Cardiac fibroblast (primary cell): ENCODE results near the gene NOXA1.

Source experiments
- DNase-seq, 2 donors: peaks; one replicate each; pipeline versions ENCODE4 v3.0.0 to v3.0.0-alpha.2; 2010; ENCODE audit warnings: low read depth in 2 of 2
- H3K4me3 ChIP-seq, 2 donors: replicated peaks in 1 of 2; 1 replicate in 1 of 2; 2 replicates in 1 of 2; pipeline ENCODE4 v1.5.1; 2011; ENCODE audit warnings: low read depth in 2 of 2, low read length in 2 of 2, mild to moderate bottlenecking in 2 of 2, moderate library complexity in 1 of 2
- TF ChIP-seq, protein P1 (sequence below): IDR thresholded peaks from one replicate; pipeline ENCODE4 v1.5.1; 2011; ENCODE audit warnings: low read depth, mild to moderate bottlenecking, low read length, inconsistent platforms

Gene NOXA1

DNA sequence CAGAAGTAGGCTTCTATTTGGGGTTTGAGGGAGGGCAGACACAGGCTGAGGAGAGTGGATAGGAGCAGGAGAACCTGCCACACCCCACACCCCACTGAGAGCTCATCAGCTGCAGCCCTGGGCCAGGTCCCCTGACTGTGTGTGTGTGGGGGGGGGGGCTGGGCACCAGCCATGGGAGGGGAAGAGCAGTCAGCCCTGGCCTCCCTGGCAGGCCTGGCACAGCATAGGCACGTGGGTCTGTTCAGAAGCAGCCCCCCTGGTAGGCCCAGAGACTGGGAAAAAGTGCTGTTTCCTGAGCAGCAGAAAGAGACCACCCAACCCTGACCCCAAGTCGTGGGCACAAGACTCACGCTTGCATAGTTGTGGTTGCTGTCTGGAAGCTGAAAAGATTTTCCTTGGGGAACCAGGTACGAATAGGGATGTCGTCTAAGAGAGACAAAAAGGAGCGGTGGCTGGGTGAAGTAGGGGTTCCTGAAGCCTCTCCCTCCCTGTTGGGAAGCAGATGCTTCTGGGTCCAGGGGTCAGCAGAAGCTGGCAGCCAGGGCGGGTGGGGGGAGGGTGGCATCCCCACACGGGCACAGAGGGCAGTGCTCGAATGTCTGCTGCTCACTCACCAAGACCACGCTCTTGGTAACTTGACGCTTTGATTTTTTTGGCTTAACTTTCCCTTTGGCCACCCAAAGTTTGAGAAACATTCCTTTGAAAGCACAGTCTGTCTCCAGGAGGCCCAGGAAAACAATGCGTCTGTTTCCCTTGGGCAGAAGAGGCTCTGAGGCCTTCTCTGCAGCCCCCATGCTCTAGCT is 33.1 kb downstream of the NOXA1 start:
- TF ChIP-seq, protein P1, sequence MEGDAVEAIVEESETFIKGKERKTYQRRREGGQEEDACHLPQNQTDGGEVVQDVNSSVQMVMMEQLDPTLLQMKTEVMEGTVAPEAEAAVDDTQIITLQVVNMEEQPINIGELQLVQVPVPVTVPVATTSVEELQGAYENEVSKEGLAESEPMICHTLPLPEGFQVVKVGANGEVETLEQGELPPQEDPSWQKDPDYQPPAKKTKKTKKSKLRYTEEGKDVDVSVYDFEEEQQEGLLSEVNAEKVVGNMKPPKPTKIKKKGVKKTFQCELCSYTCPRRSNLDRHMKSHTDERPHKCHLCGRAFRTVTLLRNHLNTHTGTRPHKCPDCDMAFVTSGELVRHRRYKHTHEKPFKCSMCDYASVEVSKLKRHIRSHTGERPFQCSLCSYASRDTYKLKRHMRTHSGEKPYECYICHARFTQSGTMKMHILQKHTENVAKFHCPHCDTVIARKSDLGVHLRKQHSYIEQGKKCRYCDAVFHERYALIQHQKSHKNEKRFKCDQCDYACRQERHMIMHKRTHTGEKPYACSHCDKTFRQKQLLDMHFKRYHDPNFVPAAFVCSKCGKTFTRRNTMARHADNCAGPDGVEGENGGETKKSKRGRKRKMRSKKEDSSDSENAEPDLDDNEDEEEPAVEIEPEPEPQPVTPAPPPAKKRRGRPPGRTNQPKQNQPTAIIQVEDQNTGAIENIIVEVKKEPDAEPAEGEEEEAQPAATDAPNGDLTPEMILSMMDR = no peak
- no peak overlapping the region for H3K4me3 ChIP-seq
- DNase-seq = peak; percentile 44 to 72

DNA sequence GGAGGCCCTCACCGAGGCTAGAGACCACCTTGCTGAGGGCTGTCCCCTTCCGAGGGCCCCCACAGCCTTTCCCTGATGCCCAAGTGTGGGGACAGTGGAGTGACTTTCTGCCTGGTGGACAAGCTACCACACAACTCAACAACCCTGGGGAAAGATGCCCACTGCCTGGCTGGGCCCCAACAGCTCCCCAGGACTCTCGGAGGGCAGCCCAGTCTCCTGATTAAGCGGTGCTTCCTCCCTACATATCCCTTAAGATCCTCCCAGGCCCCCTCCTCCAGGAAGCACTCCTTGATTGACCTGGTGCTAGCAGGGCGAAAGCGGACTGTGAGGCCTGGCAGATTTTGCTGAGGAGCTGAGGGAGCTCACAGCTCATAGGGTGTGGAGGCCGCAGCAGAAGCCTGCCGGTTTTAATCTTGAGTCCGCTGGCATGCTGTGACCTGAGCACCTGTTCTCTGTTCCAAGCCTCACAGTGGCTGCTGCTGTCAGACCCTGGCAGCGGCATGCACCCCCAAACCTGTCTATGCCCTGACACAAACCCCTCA is 33.7 kb downstream of the NOXA1 start:
- no peak for DNase-seq
- H3K4me3 ChIP-seq = no peak overlapping the region
- TF ChIP-seq, protein P1 = no peak

DNA sequence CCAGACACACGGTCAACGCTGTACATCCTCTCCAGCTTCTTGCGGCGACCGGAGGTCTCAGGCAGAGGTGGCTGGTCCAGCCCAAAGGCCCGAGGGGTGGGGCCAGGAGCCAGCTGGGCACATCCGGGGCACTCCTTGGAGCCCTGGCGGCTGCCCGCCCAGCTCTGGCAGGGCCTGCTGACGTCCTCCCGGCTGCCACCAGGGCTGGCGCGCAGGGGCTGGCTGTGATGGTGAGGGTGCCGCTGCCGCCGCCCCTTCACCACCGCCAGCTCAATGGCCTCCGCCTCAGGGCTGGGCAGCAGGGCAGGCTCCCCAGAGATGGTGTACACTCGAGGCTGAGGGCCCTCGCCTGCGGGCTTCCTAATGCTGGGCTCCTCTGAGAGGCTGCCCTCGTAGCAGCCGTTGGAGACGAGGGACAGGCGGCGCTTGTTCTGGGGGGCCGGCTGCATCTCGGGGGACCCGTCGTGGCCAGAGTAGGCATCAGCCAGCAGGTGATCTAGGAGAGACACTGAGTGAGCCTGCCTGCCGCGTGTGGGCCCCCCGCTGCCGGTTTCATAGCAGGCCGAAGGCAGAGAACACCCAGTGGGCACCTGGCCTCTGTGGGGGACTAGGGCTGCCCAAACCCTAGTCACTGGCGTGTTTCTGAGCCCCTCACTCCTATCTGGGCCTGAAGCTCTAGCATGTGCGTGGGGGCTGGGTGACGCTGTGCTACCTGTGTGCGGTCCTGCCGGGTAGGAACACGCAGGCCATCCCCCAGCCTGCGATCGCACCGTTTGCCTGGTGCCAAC is 34.4 kb downstream of the NOXA1 start:
- TF ChIP-seq, protein P1 = no peak
- no peak for DNase-seq
- H3K4me3 ChIP-seq = peak overlapping the region; percentile 65 to 73

DNA sequence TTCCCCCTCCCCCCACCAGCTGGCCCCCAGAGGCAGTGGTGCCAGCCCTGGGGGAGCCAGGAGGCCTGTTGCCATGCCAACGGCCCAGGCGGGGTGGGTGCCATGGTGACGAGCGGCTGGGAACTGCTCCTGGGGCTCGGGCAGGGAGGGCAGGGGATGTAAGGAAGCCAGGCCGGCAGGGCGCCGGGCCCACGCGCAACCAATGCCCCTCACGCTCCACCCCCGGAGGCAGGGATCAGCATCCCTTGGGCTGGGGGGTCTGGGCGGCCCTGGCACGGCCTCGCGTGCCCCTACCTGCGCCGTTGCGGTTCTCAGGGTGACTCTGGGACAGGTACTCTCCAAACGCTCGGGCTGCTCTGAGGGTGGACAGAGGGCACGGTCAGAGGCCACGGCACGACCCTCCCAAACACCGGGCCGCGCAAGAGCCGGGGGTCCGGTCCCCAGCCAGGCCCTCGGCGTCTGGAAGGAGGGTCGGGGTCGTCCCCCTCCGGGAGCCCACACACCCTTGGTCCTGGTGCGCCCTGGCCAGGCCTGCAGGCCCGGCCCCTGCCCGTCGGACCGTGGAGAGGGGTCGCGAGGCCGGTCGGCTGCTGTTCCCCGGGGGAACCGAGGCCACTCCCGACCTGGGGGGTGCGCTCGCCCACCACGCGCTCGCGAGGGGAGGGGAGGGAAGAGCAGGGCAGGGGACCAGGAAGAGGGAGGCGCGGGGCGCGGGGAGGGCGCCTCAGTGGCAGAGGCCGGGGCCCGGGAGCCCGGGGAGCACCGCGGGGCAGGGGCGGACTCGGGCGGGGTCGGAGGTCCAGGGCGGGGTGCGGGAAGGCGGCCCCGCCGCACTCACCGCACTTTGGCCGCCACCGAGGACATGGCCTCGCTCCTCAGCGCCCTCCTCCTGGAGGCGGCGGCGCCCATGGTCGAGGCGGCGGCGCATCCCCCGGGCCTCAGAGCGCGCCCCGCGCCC is 35.3 kb downstream of the NOXA1 start:
- peak overlapping the region; percentile 65 to 73 for H3K4me3 ChIP-seq
- DNase-seq = peak in 1 of 2 donors; percentile 27
- TF ChIP-seq, protein P1 = no peak

DNA sequence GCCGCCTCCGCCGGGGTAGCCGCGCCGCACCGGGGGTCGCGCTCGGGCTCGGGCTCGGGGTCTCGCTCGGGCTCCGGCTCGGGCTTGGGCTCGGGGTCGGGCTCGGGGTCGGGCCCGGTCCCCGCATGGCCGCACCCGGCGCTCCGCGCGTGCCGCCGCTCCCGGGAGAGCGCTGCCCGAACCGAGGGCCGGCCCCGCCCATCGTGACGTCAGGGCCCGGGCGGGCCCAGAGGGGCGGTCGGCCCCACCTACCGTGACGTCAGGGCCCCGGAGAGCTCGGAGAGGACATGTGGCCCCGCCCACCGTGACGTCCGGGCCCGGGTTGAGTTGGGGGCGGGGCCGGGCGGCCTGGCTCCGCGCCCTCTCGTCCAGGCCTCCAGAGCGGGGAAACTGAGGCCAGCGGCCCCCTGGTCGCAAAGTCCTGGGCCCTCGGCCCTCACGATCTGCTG is 36.0 kb downstream of the NOXA1 start, which contains the start of gene NSMF:
Gene NSMF, minus strand, starts transcription at position 183 of the 449 bp plus-strand sequence. CDS start 232 bp downstream, outside the sequence.
- H3K4me3 ChIP-seq = peak within 1 kb of the TSS; percentile 65 to 73
- DNase-seq = peak; percentile 89 to 94
- TF ChIP-seq, protein P1 = no peak
